Measurements from ENCODE around the gene SHQ1.
"Not testable (repeated sequence)": the region's sequence is repeated elsewhere in the genome, so short reads cannot be mapped to it uniquely, and the experiment has no call there.

The SHQ1 gene

DNA sequence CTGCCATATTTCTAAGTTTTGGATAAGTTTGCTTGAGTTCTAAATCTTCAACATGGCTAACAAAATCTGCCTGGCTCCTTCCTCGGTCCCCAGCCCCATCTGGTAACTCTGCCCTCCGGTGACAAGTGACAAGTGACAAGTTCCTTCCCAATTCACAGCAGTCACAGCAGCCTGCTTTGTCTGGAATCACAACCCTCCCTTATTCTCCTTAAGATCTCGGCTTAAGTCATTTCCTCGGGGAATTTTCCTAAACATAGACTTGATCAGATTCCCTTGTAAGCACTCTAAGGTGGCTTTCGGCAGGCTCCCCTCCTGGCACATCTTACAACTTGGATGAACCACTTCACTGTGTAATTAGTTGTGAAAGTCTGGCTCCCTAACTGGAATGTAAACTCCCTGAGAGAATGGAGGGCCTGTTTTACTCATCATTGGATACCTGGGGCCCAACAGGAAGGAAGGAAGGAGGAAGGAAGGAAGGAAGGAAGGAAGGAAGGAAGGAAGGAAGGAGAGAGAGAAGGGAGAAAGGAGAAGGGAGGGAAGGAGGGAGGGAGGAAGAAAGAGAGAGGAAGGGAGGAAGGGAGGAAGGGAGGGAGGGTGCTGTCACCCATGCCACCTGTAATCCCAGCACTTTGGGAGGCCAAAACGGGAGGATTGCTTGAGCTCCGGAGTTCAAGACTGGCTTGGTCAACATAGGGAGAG lies 126.4 kb downstream of the SHQ1 start:
- DNase-seq (ENCODE audit: low read depth in 2 of 3, low spot score in 2 of 3), result no peak

- DNase-seq (ENCODE audit: low read depth in 2 of 3, low spot score in 2 of 3), result no peak
These were observed 127.7 kb downstream of the SHQ1 start for GRCh38 chr3:72720566-72720965.

DNA sequence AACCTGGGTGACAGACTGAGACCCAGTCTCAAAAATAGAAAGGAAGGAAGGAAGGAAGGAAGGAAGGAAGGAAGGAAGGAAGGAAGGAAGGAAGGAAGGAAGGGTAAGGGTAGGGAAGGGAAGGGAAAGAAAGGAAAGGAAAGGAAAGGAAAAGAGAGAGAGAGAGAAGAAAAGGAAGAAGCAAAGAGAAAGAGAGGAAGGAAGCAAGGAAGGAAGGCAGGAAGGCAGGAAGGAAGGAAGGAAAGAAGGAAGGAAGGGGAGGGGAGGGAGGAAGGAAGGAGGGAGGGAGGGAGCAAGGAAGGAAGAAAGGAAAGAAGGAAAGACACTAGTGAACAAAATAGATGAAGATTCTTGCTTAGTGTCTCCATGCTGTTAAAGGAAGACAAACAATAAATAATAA lies 129.1 kb downstream of the SHQ1 start:
- no peak for DNase-seq (ENCODE audit: low read depth in 2 of 3, low spot score in 2 of 3)

- DNase-seq (ENCODE audit: low read depth in 2 of 3, low spot score in 2 of 3), result not testable (repeated sequence)
These were observed 134.1 kb downstream of the SHQ1 start for GRCh38 chr3:72714135-72714534.

DNA sequence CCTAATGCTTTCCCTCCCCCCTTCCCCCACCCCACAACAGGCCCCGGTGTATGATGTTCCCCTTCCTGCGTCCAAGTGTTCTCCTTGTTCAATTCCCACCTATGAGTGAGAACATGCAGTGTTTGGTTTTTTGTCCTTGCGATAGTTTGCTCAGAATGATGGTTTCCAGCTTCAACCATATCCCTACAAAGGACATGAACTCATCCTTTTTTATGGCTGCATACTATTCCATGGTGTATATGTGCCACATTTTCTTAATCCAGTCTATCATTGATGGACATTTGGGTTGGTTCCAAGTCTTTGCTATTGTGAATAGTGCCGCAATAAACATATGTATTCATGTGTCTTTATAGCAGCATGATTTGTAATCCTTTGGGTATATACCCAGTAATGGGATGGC lies 137.8 kb downstream of the SHQ1 start:
- DNase-seq (ENCODE audit: low read depth in 2 of 3, low spot score in 2 of 3), result not testable (repeated sequence)

GRCh38 chr3:72708441-72708840 lies 139.8 kb downstream of the SHQ1 start:
- DNase-seq (ENCODE audit: low read depth in 2 of 3, low spot score in 2 of 3), result no peak

DNA sequence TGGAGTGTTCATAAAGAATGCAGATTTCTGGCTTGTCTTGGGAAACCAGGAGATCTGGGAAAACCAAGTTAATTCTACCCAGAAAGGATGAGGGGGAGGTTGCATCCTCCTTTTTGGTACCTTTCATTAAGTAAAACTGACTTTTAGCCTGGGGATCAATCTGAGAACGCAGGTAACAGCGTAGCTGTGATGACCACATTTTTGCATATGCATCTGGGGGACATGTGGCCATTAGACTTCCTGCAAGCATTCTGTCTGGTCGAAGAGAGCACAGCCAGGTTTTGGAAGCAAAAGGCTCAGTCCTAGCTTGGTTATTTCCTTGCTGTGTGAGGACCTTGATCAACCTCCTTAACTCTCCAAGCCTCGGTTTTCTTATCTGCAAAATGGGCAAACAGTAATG lies 145.2 kb downstream of the SHQ1 start:
- no peak for DNase-seq (ENCODE audit: low read depth in 2 of 3, low spot score in 2 of 3)

DNA sequence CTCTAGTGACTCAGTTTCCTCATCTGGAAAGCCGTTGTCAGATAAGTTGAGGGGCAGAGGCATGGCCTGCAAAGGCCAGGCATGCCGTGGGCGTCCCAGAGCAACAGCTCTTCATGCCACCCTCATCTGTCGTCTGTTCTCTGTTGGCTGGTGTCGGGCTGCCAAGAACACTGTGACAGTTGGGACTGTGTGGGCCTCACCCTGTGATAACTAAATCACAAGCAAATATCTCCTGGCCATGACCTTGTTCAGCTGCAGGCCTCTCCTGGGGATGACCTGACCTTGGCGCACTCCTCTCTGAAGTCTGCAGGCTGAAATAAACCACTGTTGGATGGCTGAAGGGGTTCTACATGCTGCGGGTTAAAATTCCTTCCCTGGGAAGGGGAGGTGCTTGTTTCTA lies 145.9 kb downstream of the SHQ1 start:
- DNase-seq (ENCODE audit: low read depth in 2 of 3, low spot score in 2 of 3), result no peak

- DNase-seq (ENCODE audit: low read depth in 2 of 3, low spot score in 2 of 3), result no peak
These were observed 148.1 kb downstream of the SHQ1 start for GRCh38 chr3:72700106-72700505.

DNA sequence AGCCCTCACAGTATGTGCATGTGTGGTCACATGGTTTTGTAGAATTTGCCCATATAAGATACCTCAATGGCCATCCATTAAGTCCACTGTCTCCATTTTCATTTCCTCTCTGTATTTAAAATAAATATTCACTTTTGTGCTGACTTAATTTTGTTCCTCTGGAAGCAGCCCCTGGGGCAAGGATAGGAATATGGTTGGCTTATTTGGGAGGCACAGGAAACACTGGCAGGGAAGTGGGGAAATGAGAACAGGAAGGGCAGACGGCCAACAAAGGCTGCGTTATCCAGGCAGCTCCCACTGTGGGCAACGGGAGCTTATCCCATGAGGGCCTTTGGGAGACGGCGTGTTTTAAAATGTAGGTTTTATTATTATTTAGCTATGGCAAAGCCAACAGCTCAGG lies 148.6 kb downstream of the SHQ1 start:
- DNase-seq (ENCODE audit: low read depth in 2 of 3, low spot score in 2 of 3), result no peak
